Cardiac muscle cell (in vitro differentiated cells and primary cell): ENCODE measurements around the gene FN3K. TPM values are rescaled to one million over a fixed set of nuclear protein-coding genes. Genes with fewer than 3 reads are reported as not detected.

Experiments used
- DNase-seq, 2 donors: peaks; one replicate each; pipeline versions ENCODE4 v3.0.0 to v3.0.0-alpha.2; 2010 to 2017; ENCODE audit warnings: low read depth in 1 of 2, low spot score in 1 of 2
- H3K27ac ChIP-seq: fragments of 200-600 bp; sonication (generic); 2 replicates; pipeline ENCODE4 v1.5.1; 2016
- H3K27me3 ChIP-seq: fragments of 200-600 bp; sonication (generic); 2 replicates; pipeline ENCODE4 v1.6.0; 2016; ENCODE audit warnings: control low read depth
- H3K36me3 ChIP-seq: fragments of 200-600 bp; sonication (generic); 2 replicates; pipeline ENCODE4 v1.5.1; 2016; ENCODE audit warnings: control low read depth
- H3K4me1 ChIP-seq: fragments of 200-600 bp; sonication (generic); 2 replicates; pipeline ENCODE4 v1.8.1; 2017; ENCODE audit warnings: low read depth, mild to moderate bottlenecking, mixed run types
- H3K4me3 ChIP-seq: fragments of 200-600 bp; sonication (generic); 2 replicates; pipeline ENCODE4 v1.5.1; 2016; ENCODE audit warnings: mild to moderate bottlenecking
- H3K9me3 ChIP-seq: fragments of 200-600 bp; sonication (generic); 2 replicates; pipeline ENCODE4 v1.5.1; 2017; ENCODE audit warnings: low read depth, mild to moderate bottlenecking, control low read depth
- CTCF ChIP-seq: IDR thresholded peaks from 2 replicates; pipeline ENCODE4 v1.5.1; 2012; ENCODE audit warnings: low read depth, mild to moderate bottlenecking, low read length
- polyA plus RNA-seq: library from polyadenylated mRNA; unstranded; fragments of >200 nt; fragmentation: Nextera tagmentation; extraction: Ambion mirVana; gene quantifications from 2 replicates; pipeline ENCODE4 v1.2.1, GENCODE V29; 2016
- total RNA-seq: library from RNA; depleted of rRNA; stranded (reverse); fragments of >200 nt; gene quantifications from 2 replicates; pipeline ENCODE4 v1.2.3, GENCODE V29; 2016

FN3K gene
- total and polyA plus RNA-seq, 2 experiments from 2014 or later = 10.3 to 20.6 TPM

- DNase-seq = peak; percentile 97
- TF ChIP-seq CTCF = no peak
- H3K9me3 ChIP-seq = no peaks in the 10 kb centered on the region
- no peaks in the 10 kb centered on the region for H3K27me3 ChIP-seq
- H3K4me3 ChIP-seq = peak within 1 kb of the TSS; percentile 63
- H3K4me1 ChIP-seq = no peaks in the 10 kb centered on the region
- H3K27ac ChIP-seq = no peak within 1 kb of the TSS
- peaks cover 4% of the 10 kb centered on the region for H3K36me3 ChIP-seq
Measured at GRCh38 chr17:82716203-82717010, 19.0 kb upstream of the FN3K start, which contains the start of gene FN3KRP. Gene FN3KRP, plus strand, starts transcription at chr17:82716706. Its CDS starts 50 bp downstream, at chr17:82716756.

GRCh38 chr17:82718986-82719685 is 16.3 kb upstream of the FN3K start:
- no peak for DNase-seq
- no peaks in the 10 kb centered on the region for H3K4me1 ChIP-seq

GRCh38 chr17:82720204-82720603 is 15.2 kb upstream of the FN3K start:
- Histone ChIP-seq H3K27ac (no peak overlapping the region), H3K9me3 (no peaks in the 10 kb centered on the region), H3K4me1 (no peaks in the 10 kb centered on the region), H3K36me3 (peaks cover 4% of the 10 kb centered on the region), H3K4me3 (no peak overlapping the region), H3K27me3 (no peaks in the 10 kb centered on the region)
- no peak for TF ChIP-seq CTCF
- no peak for DNase-seq

More at GRCh38 chr17:82718986-82719685, 16.3 kb upstream of the FN3K start:
- Histone ChIP-seq H3K27ac (no peak overlapping the region), H3K27me3 (no peaks in the 10 kb centered on the region), H3K36me3 (peaks cover 4% of the 10 kb centered on the region), H3K4me3 (no peak overlapping the region), H3K9me3 (no peaks in the 10 kb centered on the region)
- no peak for TF ChIP-seq CTCF

- Histone ChIP-seq H3K36me3 (peaks cover 8% of the 10 kb centered on the region), H3K27ac (no peak overlapping the region), H3K4me1 (no peaks in the 10 kb centered on the region), H3K4me3 (no peak overlapping the region), H3K9me3 (no peaks in the 10 kb centered on the region), H3K27me3 (no peaks in the 10 kb centered on the region)
- TF ChIP-seq CTCF = no peak
- DNase-seq = no peak
Measured at GRCh38 chr17:82722341-82723013, 12.9 kb upstream of the FN3K start.

- no peaks in the 10 kb centered on the region for H3K27me3 ChIP-seq
- H3K27ac ChIP-seq = no peak overlapping the region
- peaks cover 8% of the 10 kb centered on the region for H3K36me3 ChIP-seq
- no peaks in the 10 kb centered on the region for H3K9me3 ChIP-seq
- no peak for DNase-seq
- H3K4me3 ChIP-seq = no peak overlapping the region
- no peak for TF ChIP-seq CTCF
- H3K4me1 ChIP-seq = no peaks in the 10 kb centered on the region
Measured at GRCh38 chr17:82723169-82723807, 12.1 kb upstream of the FN3K start.
